H9 (cell line): ENCODE results near the gene ZNF69. TPM values are rescaled to one million over a fixed set of nuclear protein-coding genes. Genes with fewer than 3 reads are reported as not detected.

Source experiments
- DNase-seq: peaks from one replicate; pipeline ENCODE4 v3.0.0-alpha.2; 2017
- H2AFZ ChIP-seq: one replicate; pipeline ENCODE4 v1.6.1; 2013; ENCODE audit warnings: mild to moderate bottlenecking, low read length, control low read depth, moderate library complexity
- H2AK5ac ChIP-seq: 2 replicates; pipeline ENCODE4 v1.6.1; 2013; ENCODE audit warnings: low read length, control low read depth, mixed read lengths; ENCODE audit not compliant: insufficient read length
- H2BK120ac ChIP-seq: one replicate; pipeline ENCODE4 v1.6.1; 2013; ENCODE audit warnings: low read depth, mild to moderate bottlenecking, low read length, control low read depth, inconsistent platforms; ENCODE audit not compliant: poor library complexity, severe bottlenecking
- H2BK12ac ChIP-seq: 2 replicates; pipeline ENCODE4 v1.6.1; 2013; ENCODE audit warnings: low read length, control low read depth, mixed read lengths, low read depth; ENCODE audit not compliant: insufficient read length
- H2BK15ac ChIP-seq: 2 replicates; pipeline ENCODE4 v1.6.1; 2013; ENCODE audit warnings: low read depth, low read length, control low read depth
- H2BK20ac ChIP-seq: one replicate; pipeline ENCODE4 v1.6.1; 2013; ENCODE audit warnings: low read depth, mild to moderate bottlenecking, low read length, control low read depth, inconsistent platforms; ENCODE audit not compliant: poor library complexity, severe bottlenecking
- H2BK5ac ChIP-seq: 2 replicates; pipeline ENCODE4 v1.6.1; 2013; ENCODE audit warnings: low read length, control low read depth, mixed read lengths; ENCODE audit not compliant: insufficient read length
- H3K14ac ChIP-seq: 2 replicates; pipeline ENCODE4 v1.6.1; 2013; ENCODE audit warnings: low read length, control low read depth; ENCODE audit not compliant: insufficient read depth
- H3K18ac ChIP-seq: 2 replicates; pipeline ENCODE4 v1.6.1; 2013; ENCODE audit warnings: low read depth, mild to moderate bottlenecking, mixed read lengths, low read length, control low read depth; ENCODE audit not compliant: insufficient read length
- H3K23ac ChIP-seq: 2 replicates; pipeline ENCODE4 v1.6.1; 2013; ENCODE audit warnings: low read length, control low read depth, mixed read lengths, low read depth; ENCODE audit not compliant: insufficient read length
- H3K23me2 ChIP-seq: 2 replicates; pipeline ENCODE4 v1.6.1; 2013; ENCODE audit warnings: low read depth, mild to moderate bottlenecking, mixed read lengths, low read length, control low read depth; ENCODE audit not compliant: insufficient read length, poor library complexity, severe bottlenecking
- H3K27ac ChIP-seq: 2 replicates; pipeline ENCODE4 v1.5.1; 2013; ENCODE audit warnings: low read length, control low read depth, mixed read lengths, low read depth; ENCODE audit not compliant: insufficient read length
- H3K27me3 ChIP-seq: 2 replicates; pipeline ENCODE4 v1.6.1; 2013; ENCODE audit warnings: low read length, control low read depth, inconsistent platforms; ENCODE audit not compliant: insufficient read depth
- H3K4ac ChIP-seq: 2 replicates; pipeline ENCODE4 v1.6.1; 2013; ENCODE audit warnings: low read depth, mild to moderate bottlenecking, control low read depth, inconsistent platforms, low read length, moderate library complexity
- H3K4me1 ChIP-seq: 2 replicates; pipeline ENCODE4 v1.6.1; 2013; ENCODE audit warnings: low read length, control low read depth, inconsistent platforms; ENCODE audit not compliant: insufficient read depth
- H3K4me2 ChIP-seq: 2 replicates; pipeline ENCODE4 v1.6.1; 2013; ENCODE audit warnings: low read length, control low read depth, mixed read lengths; ENCODE audit not compliant: insufficient read length, insufficient read depth
- H3K56ac ChIP-seq: 2 replicates; pipeline ENCODE4 v1.6.1; 2013; ENCODE audit warnings: low read depth, mild to moderate bottlenecking, mixed read lengths, low read length, control low read depth; ENCODE audit not compliant: insufficient read length
- H3K79me1 ChIP-seq: 2 replicates; pipeline ENCODE4 v1.6.1; 2013; ENCODE audit warnings: low read depth, mild to moderate bottlenecking, moderate library complexity, low read length, control low read depth, inconsistent platforms; ENCODE audit not compliant: insufficient read depth, poor library complexity, severe bottlenecking
- H3K79me2 ChIP-seq: 2 replicates; pipeline ENCODE4 v1.6.1; 2013; ENCODE audit warnings: low read length, control low read depth, inconsistent platforms; ENCODE audit not compliant: insufficient read depth
- H3K9ac ChIP-seq: 2 replicates; pipeline ENCODE4 v1.6.1; 2013; ENCODE audit warnings: low read length, control low read depth, mixed read lengths; ENCODE audit not compliant: insufficient read length; ENCODE audit errors: extremely low read depth
- H3K9me3 ChIP-seq: one replicate; pipeline ENCODE4 v1.6.1; 2013; ENCODE audit warnings: low read depth, low read length, inconsistent platforms; ENCODE audit not compliant: control insufficient read depth
- H3T11ph ChIP-seq: one replicate; pipeline ENCODE4 v1.6.1; 2013; ENCODE audit warnings: mild to moderate bottlenecking, low read length, control low read depth, inconsistent platforms
- H4K20me1 ChIP-seq: one replicate; pipeline ENCODE4 v1.6.1; 2013; ENCODE audit not compliant: control insufficient read depth, insufficient read length, insufficient read depth
- H4K5ac ChIP-seq: 2 replicates; pipeline ENCODE4 v1.6.1; 2013; ENCODE audit warnings: low read depth, mild to moderate bottlenecking, mixed read lengths, low read length, control low read depth; ENCODE audit not compliant: insufficient read length
- H4K8ac ChIP-seq: replicated peaks from 2 replicates; pipeline ENCODE4 v1.6.1; 2013; ENCODE audit warnings: low read length, control low read depth, mixed read lengths, low read depth; ENCODE audit not compliant: insufficient read length
- H4K91ac ChIP-seq: 2 replicates; pipeline ENCODE4 v1.6.1; 2013; ENCODE audit warnings: low read depth, mild to moderate bottlenecking, moderate library complexity, mixed read lengths, low read length, control low read depth; ENCODE audit not compliant: insufficient read length
- H3K27ac Mint-ChIP-seq, 3 experiments: 2 replicates in 2 of 3; 3 replicates in 1 of 3; pipeline ENCODE4 v1.8.0; 2020 to 2021; ENCODE audit warnings: mixed read lengths in 3 of 3, mild to moderate bottlenecking in 1 of 3, moderate library complexity in 1 of 3
- H3K27me3 Mint-ChIP-seq: 2 replicates; pipeline ENCODE4 v1.8.0; 2021; ENCODE audit warnings: low read depth, mild to moderate bottlenecking, moderate library complexity, mixed read lengths
- H3K36me3 Mint-ChIP-seq, 3 experiments: 2 replicates in 2 of 3; 3 replicates in 1 of 3; pipeline ENCODE4 v1.8.0; 2020 to 2021; ENCODE audit warnings: low read depth in 3 of 3, mixed read lengths in 3 of 3; ENCODE audit not compliant: insufficient read depth in 1 of 3
- H3K4me1 Mint-ChIP-seq, 2 experiments: 2 replicates each; pipeline ENCODE4 v1.8.0; 2020; ENCODE audit warnings: mixed read lengths in 2 of 2
- H3K4me3 Mint-ChIP-seq, 2 experiments: 2 replicates in 1 of 2; 3 replicates in 1 of 2; pipeline ENCODE4 v1.8.0; 2020 to 2021; ENCODE audit warnings: mild to moderate bottlenecking in 2 of 2, mixed read lengths in 2 of 2, moderate library complexity in 1 of 2
- H3K9me3 Mint-ChIP-seq, 2 experiments: 2 replicates in 1 of 2; 3 replicates in 1 of 2; pipeline ENCODE4 v1.8.0; 2020; ENCODE audit warnings: mild to moderate bottlenecking in 2 of 2, mixed read lengths in 2 of 2, moderate library complexity in 1 of 2
- WGBS: extraction: QIAGEN DNeasy Blood & Tissue Kit; methylation state at CpG from one replicate; pipeline ENCODE4 v1.1.7; 2013; ENCODE audit warnings: missing lambda C conversion rate, low lambda C conversion rate, mixed read lengths; ENCODE audit not compliant: insufficient read length; ENCODE audit errors: extremely low coverage; 5-methylcytosine and 5-hydroxymethylcytosine counted together
- total RNA-seq: library from RNA; stranded (reverse); gene quantifications from 2 replicates; pipeline ENCODE4 v1.2.1, GENCODE V29; 2021
- TF ChIP-seq, protein P1 (sequence below): fragments of 200-600 bp; sonication (generic); conservative IDR thresholded peaks from 3 replicates; pipeline ENCODE4 v1.8.0; 2021; ENCODE audit warnings: antibody characterized with exemption, mild to moderate bottlenecking

The ZNF69 gene
- total RNA-seq, 1 experiment from 2014 or later = 27.3 TPM

DNA sequence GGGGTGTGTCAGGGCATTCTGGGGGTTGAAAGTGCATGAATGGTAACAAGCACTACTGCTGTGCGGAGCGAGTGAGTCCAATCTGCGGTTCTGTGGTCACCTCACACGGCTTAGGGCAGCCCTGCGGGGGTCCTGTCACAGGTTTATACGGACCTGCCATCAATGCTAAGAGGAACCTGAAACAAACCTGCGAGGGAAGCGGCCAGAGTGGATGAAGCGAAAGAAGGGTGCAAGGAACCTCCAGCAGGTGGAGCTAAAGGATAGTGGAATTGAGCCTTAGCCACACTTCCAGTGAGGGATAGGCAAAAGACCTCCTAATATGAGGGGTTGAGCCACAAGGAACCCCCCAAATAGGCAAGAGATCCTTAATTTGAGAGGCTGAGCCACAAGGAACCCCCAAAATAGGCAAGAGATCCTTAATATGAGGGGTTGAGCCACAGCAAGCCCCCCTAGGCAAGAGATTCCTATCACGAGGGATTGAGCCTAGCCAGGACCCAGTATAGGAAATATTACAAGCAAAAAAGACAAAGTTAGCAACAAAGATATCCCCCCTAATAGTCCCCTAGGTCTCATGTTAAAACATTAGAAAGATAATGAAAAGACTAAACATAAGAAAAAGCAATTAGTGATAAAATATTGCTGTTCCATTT lies 6.3 kb upstream of the ZNF69 start:
- Histone ChIP-seq H2BK12ac (no peak overlapping the region), H3K14ac (no peak overlapping the region), H2BK20ac (no peak overlapping the region), H3K27me3 (no peaks in the 10 kb centered on the region), H3K79me1 (no peaks in the 10 kb centered on the region), H3K4me1 (no peaks in the 10 kb centered on the region), H4K20me1 (no peaks in the 10 kb centered on the region), H3K4ac (no peak overlapping the region), H3K9me3 (peaks cover 7% of the 10 kb centered on the region), H4K5ac (no peak overlapping the region), H2BK120ac (no peak overlapping the region), H4K91ac (no peak overlapping the region), H2AFZ (no peak overlapping the region), H2AK5ac (no peak overlapping the region), H4K8ac (no peak overlapping the region), H2BK5ac (no peak overlapping the region), H3T11ph (no peak overlapping the region), H3K23ac (no peak overlapping the region), H3K4me2 (no peak overlapping the region), H3K9ac (no peak overlapping the region), H3K18ac (no peak overlapping the region), H3K23me2 (no peaks in the 10 kb centered on the region), H3K56ac (no peak overlapping the region), H2BK15ac (no peak overlapping the region), H3K27ac (no peak overlapping the region), H3K79me2 (no peaks in the 10 kb centered on the region)
- TF ChIP-seq, protein P1, sequence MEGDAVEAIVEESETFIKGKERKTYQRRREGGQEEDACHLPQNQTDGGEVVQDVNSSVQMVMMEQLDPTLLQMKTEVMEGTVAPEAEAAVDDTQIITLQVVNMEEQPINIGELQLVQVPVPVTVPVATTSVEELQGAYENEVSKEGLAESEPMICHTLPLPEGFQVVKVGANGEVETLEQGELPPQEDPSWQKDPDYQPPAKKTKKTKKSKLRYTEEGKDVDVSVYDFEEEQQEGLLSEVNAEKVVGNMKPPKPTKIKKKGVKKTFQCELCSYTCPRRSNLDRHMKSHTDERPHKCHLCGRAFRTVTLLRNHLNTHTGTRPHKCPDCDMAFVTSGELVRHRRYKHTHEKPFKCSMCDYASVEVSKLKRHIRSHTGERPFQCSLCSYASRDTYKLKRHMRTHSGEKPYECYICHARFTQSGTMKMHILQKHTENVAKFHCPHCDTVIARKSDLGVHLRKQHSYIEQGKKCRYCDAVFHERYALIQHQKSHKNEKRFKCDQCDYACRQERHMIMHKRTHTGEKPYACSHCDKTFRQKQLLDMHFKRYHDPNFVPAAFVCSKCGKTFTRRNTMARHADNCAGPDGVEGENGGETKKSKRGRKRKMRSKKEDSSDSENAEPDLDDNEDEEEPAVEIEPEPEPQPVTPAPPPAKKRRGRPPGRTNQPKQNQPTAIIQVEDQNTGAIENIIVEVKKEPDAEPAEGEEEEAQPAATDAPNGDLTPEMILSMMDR = peak; percentile 87
- peak; percentile 77 for DNase-seq
- H3K36me3 Mint-ChIP-seq = peaks cover 1 to 9% (median 5%) of the 10 kb centered on the region in 3 experiments; a peak in 6 of 7 replicates
- peaks cover 16% of the 10 kb centered on the region for H3K27me3 Mint-ChIP-seq
- no peak overlapping the region for H3K4me3 Mint-ChIP-seq
- WGBS = no CpG with 5 or more reads among the region's 10 CpGs
- H3K27ac Mint-ChIP-seq = no peak overlapping the region
- H3K4me1 Mint-ChIP-seq = peaks cover 0 to 6% of the 10 kb centered on the region in 2 experiments; a peak in 1 of 4 replicates
- peaks cover 13 to 37% of the 10 kb centered on the region in 2 experiments for H3K9me3 Mint-ChIP-seq
